ENCODE data around the gene NCOA1.

GRCh38 chr2:24566209-24566608, 75.2 kb downstream of the NCOA1 start:
- TF ChIP-seq POLR2A (IDR thresholded peaks at IDR 0.05; ENCODE audit: low read length) (no peak), GATA1 (IDR thresholded peaks at IDR 0.05; ENCODE audit: low read depth, low read length) (no peak)
